HFFc6 (cell line): ENCODE results near the gene NUMA1. TPM values are rescaled to one million over a fixed set of nuclear protein-coding genes. Genes with fewer than 3 reads are reported as not detected.

Source experiments
- DNase-seq: peaks from one replicate; pipeline ENCODE4 v3.0.0-alpha.2; 2018
- H3K27ac Mint-ChIP-seq: 2 replicates; pipeline ENCODE4 v1.8.0; 2020; ENCODE audit warnings: mild to moderate bottlenecking, mixed read lengths
- H3K27me3 Mint-ChIP-seq: 2 replicates; pipeline ENCODE4 v1.8.0; 2021; ENCODE audit warnings: mild to moderate bottlenecking, moderate library complexity, mixed read lengths; ENCODE audit not compliant: insufficient read depth
- H3K36me3 Mint-ChIP-seq: 2 replicates; pipeline ENCODE4 v1.8.0; 2021; ENCODE audit warnings: low read depth, mixed read lengths
- H3K4me1 Mint-ChIP-seq: 2 replicates; pipeline ENCODE4 v1.8.0; 2020; ENCODE audit warnings: low read depth, mixed read lengths
- H3K4me3 Mint-ChIP-seq: 2 replicates; pipeline ENCODE4 v1.8.0; 2020; ENCODE audit warnings: mild to moderate bottlenecking, moderate library complexity, mixed read lengths
- H3K9me3 Mint-ChIP-seq: 2 replicates; pipeline ENCODE4 v1.8.0; 2020; ENCODE audit warnings: mild to moderate bottlenecking, mixed read lengths
- CTCF ChIP-seq: fragments of 200-600 bp; sonication (generic); IDR thresholded peaks from 2 replicates; pipeline ENCODE4 v1.5.0; 2021; ENCODE audit warnings: antibody characterized with exemption, mild to moderate bottlenecking
- microRNA-seq: library from miRNA; unstranded; fragments of <30 nt; microRNA quantifications from one replicate; pipeline ENCODE4, GENCODE V29; 2019
- total RNA-seq, 6 experiments: library from RNA; stranded (reverse); fragmentation: NEBNext Ultra II Directional; extraction: Animal tissue kit (Norgen Biotek cat#: 25700); gene quantifications; 2 replicates in 1 of 6; 3 replicates in 5 of 6; pipeline ENCODE4 v1.2.3, GENCODE V29; 2021

NUMA1 gene
- total RNA-seq, 6 experiments from 2014 or later = 127 to 148 (median 137) TPM

- Mint-ChIP-seq H3K4me3 (no peak overlapping the region), H3K9me3 (no peaks in the 10 kb centered on the region), H3K27ac (no peak overlapping the region), H3K4me1 (peaks cover 40% of the 10 kb centered on the region), H3K36me3 (peaks cover 18% of the 10 kb centered on the region), H3K27me3 (no peaks in the 10 kb centered on the region; the same call in 1 of the 2 replicates)
- DNase-seq = no peak
- no peak for TF ChIP-seq CTCF
Measured at GRCh38 chr11:71964641-71965040, 115.7 kb downstream of the NUMA1 start.

GRCh38 chr11:71963468-71963867, 116.9 kb downstream of the NUMA1 start:
- no peaks in the 10 kb centered on the region for H3K9me3 Mint-ChIP-seq
- H3K4me1 Mint-ChIP-seq = peaks cover 40% of the 10 kb centered on the region
- peak overlapping the region; percentile 88; the same call in 1 of the 2 replicates for H3K27ac Mint-ChIP-seq
- DNase-seq = no peak
- no peaks in the 10 kb centered on the region; the same call in 1 of the 2 replicates for H3K27me3 Mint-ChIP-seq
- H3K36me3 Mint-ChIP-seq = peaks cover 18% of the 10 kb centered on the region
- TF ChIP-seq CTCF = no peak
- H3K4me3 Mint-ChIP-seq = no peak overlapping the region

- Mint-ChIP-seq H3K27me3 (no peaks in the 10 kb centered on the region; the same call in 1 of the 2 replicates), H3K36me3 (peaks cover 18% of the 10 kb centered on the region), H3K4me1 (peaks cover 40% of the 10 kb centered on the region), H3K4me3 (peak overlapping the region; percentile 54; the same call in 1 of the 2 replicates), H3K9me3 (no peaks in the 10 kb centered on the region), H3K27ac (peak overlapping the region; percentile 88)
- no peak for TF ChIP-seq CTCF
- DNase-seq = peak; percentile 20
Measured at GRCh38 chr11:71962428-71963038, 117.8 kb downstream of the NUMA1 start.

GRCh38 chr11:71955898-71956456, 124.4 kb downstream of the NUMA1 start:
- Mint-ChIP-seq H3K36me3 (peaks cover 6% of the 10 kb centered on the region), H3K9me3 (no peaks in the 10 kb centered on the region), H3K27ac (no peak overlapping the region), H3K27me3 (no peaks in the 10 kb centered on the region), H3K4me1 (peaks cover 5% of the 10 kb centered on the region), H3K4me3 (no peak overlapping the region)
- DNase-seq = no peak
- no peak for TF ChIP-seq CTCF

Small RNA genes within 50 kb of the gene (microRNA-seq; reads per million reads assigned to microRNA genes)
- not detected for gene MIR3165

Other genes starting within 250 kb of the NUMA1 start
- not detected for gene DEFB108B, start 247.3 kb downstream of the NUMA1 start, total RNA-seq
- not detected for gene DEFB131B, start 202.1 kb downstream of the NUMA1 start, total RNA-seq
- gene XNDC1N, start 151.9 kb downstream of the NUMA1 start, total RNA-seq = 1 to 10 TPM; 2.3 to 4.0 (median 3.4) TPM
- 10 to 100 TPM; 36.7 to 41.6 (median 38.7) TPM for gene RNF121, start 151.5 kb downstream of the NUMA1 start, total RNA-seq
- gene IL18BP, start 81.6 kb downstream of the NUMA1 start, total RNA-seq = 1 to 10 TPM; 1.5 to 2.3 (median 1.8) TPM
- 10 to 100 TPM in 1 of 6 experiments, 1 to 10 TPM in 5; 7.4 to 12.4 (median 8.5) TPM for gene LRRC51, start 308 bp upstream of the NUMA1 start, total RNA-seq
- gene LAMTOR1, start 22.8 kb upstream of the NUMA1 start, total RNA-seq = 100 to 1,000 TPM; 131 to 170 (median 145) TPM
- not detected for gene TOMT, start 25.4 kb upstream of the NUMA1 start, total RNA-seq
- 100 to 1,000 TPM in 3 of 6 experiments, 10 to 100 TPM in 3; 83.0 to 119 (median 95.8) TPM for gene ANAPC15, start 32.2 kb upstream of the NUMA1 start, total RNA-seq
- gene FOLR3, start 55.2 kb upstream of the NUMA1 start, total RNA-seq = 10 to 100 TPM in 4 of 6 experiments, 1 to 10 TPM in 2; 9.1 to 13.7 (median 10.9) TPM
- gene FOLR1, start 111.6 kb upstream of the NUMA1 start, total RNA-seq = under 1 TPM in 4 of 6 experiments, not detected in 2; 0.20 to 0.48 (median 0.38) TPM
- not detected for gene FOLR2, start 136.3 kb upstream of the NUMA1 start, total RNA-seq
- 100 to 1,000 TPM; 181 to 228 (median 212) TPM for gene INPPL1, start 144.2 kb upstream of the NUMA1 start, total RNA-seq
- gene PHOX2A, start 163.6 kb upstream of the NUMA1 start, total RNA-seq = not detected